ENCODE measurements around the gene PRDM16. TPM values are rescaled to one million over a fixed set of nuclear protein-coding genes. Genes with fewer than 3 reads are reported as not detected.

The PRDM16 gene
- total RNA-seq, 4 donors from 2014 or later = 5.9 to 41.7 (median 11.2) TPM

- no peak for DNase-seq (ENCODE audit: low spot score in 2 of 2)
- peaks cover 0 to 59% (median 17%) of the 10 kb centered on the region in 4 donors for H3K4me1 ChIP-seq
- 75 to 81% methylated on average over 44 to 45 of the region's 47 CpGs for WGBS, 2 donors
These were observed 142.8 kb downstream of the PRDM16 start for GRCh38 chr1:3211582-3212375.

GRCh38 chr1:3212453-3213355 is 143.7 kb downstream of the PRDM16 start:
- no peaks in the 10 kb centered on the region for H3K9me3 ChIP-seq
- DNase-seq (ENCODE audit: low spot score in 2 of 2) = no peak
- peak overlapping the region in 3 of 4 donors; percentile 57 to 90 (median 88) for H3K27ac ChIP-seq
- no peaks in the 10 kb centered on the region for H3K27me3 ChIP-seq
- WGBS, 2 donors = 85 to 88% methylated on average over 32 to 34 of the region's 34 CpGs
- no peaks in the 10 kb centered on the region for H3K36me3 ChIP-seq
- H3K4me3 ChIP-seq = no peak overlapping the region
- H3K4me1 ChIP-seq = peaks cover 0 to 59% (median 22%) of the 10 kb centered on the region in 4 donors
- TF ChIP-seq CTCF (IDR thresholded peaks at IDR 0.05) (no peak), POLR2A (IDR thresholded peaks at IDR 0.05) (no peak), EP300 (IDR thresholded peaks at IDR 0.05) (no peak)

More at GRCh38 chr1:3211582-3212375, 142.8 kb downstream of the PRDM16 start:
- Histone ChIP-seq H3K4me3 (no peak overlapping the region), H3K36me3 (no peaks in the 10 kb centered on the region), H3K9me3 (no peaks in the 10 kb centered on the region), H3K27me3 (peaks cover 0 to 5% of the 10 kb centered on the region in 2 donors), H3K27ac (peak overlapping the region in 2 of 4 donors; percentile 88 to 90)
- TF ChIP-seq POLR2A (IDR thresholded peaks at IDR 0.05) (no peak), CTCF (IDR thresholded peaks at IDR 0.05) (no peak), EP300 (IDR thresholded peaks at IDR 0.05) (no peak)

GRCh38 chr1:3213730-3214129 is 144.7 kb downstream of the PRDM16 start:
- Histone ChIP-seq H3K27me3 (no peaks in the 10 kb centered on the region), H3K9me3 (no peaks in the 10 kb centered on the region), H3K4me3 (no peak overlapping the region), H3K4me1 (peaks cover 0 to 63% (median 30%) of the 10 kb centered on the region in 4 donors), H3K36me3 (no peaks in the 10 kb centered on the region), H3K27ac (peak overlapping the region in 3 of 4 donors; percentile 57 to 90 (median 88))
- DNase-seq (ENCODE audit: low spot score in 2 of 2) = no peak
- TF ChIP-seq CTCF (IDR thresholded peaks at IDR 0.05) = no peak
- no peak for TF ChIP-seq POLR2A (IDR thresholded peaks at IDR 0.05)
- TF ChIP-seq EP300 (IDR thresholded peaks at IDR 0.05) = no peak
- WGBS, 2 donors = 43 to 50% methylated on average over 14 to 16 of the region's 16 CpGs

- H3K9me3 ChIP-seq = no peaks in the 10 kb centered on the region
- peaks cover 0 to 5% of the 10 kb centered on the region in 2 donors for H3K27me3 ChIP-seq
- DNase-seq (ENCODE audit: low spot score in 2 of 2) = no peak
- 40 to 47% methylated on average over 27 of the region's 27 CpGs for WGBS, 2 donors
- peak overlapping the region; percentile 10 to 90 (median 84) for H3K27ac ChIP-seq
- no peak overlapping the region for H3K4me3 ChIP-seq
- no peak for TF ChIP-seq CTCF (IDR thresholded peaks at IDR 0.05)
- peak in 1 of 2 donors; percentile 64 for TF ChIP-seq EP300 (IDR thresholded peaks at IDR 0.05)
- no peaks in the 10 kb centered on the region for H3K36me3 ChIP-seq
- H3K4me1 ChIP-seq = peaks cover 0 to 80% (median 33%) of the 10 kb centered on the region in 4 donors
These were observed 146.4 kb downstream of the PRDM16 start for GRCh38 chr1:3215198-3216014.
